ENCODE data around the gene CDKAL1.

Gene CDKAL1

GRCh38 chr6:21279619-21280018 lies 745.4 kb downstream of the CDKAL1 start:
- DNase-seq: no peak

GRCh38 chr6:21281366-21281765 lies 747.1 kb downstream of the CDKAL1 start:
- DNase-seq: no peak
